ENCODE data around the gene RAB3IL1. TPM values are rescaled to one million over a fixed set of nuclear protein-coding genes. Genes with fewer than 3 reads are reported as not detected.

RAB3IL1 gene
- total and polyA plus RNA-seq, 9 of the 15 experiments (the other 6 are each of a cell fraction or from before 2014, with no cell fraction given): 0.15 to 42.6 (median 15.5) TPM

GRCh38 chr11:61950035-61950547 is 32.7 kb upstream of the RAB3IL1 start, which contains the start of gene BEST1 (continued):
- no peak; the same call in 1 of the 2 replicates for TF ChIP-seq PTRF (tag; IDR thresholded peaks at IDR 0.05)
- TF ChIP-seq ZBTB9 (CRISPR knock-in tag; IDR thresholded peaks at IDR 0.05): peak; percentile 59
- TF ChIP-seq DMBX1 (CRISPR knock-in tag; IDR thresholded peaks at IDR 0.05; ENCODE audit: borderline replicate concordance): peak; percentile 60; the same call in 1 of the 2 replicates
- peak; percentile 72 for TF ChIP-seq ZC3H4 (CRISPR knock-in tag; IDR thresholded peaks at IDR 0.05; ENCODE audit: borderline replicate concordance)
- TF ChIP-seq ZNF77 (CRISPR knock-in tag; IDR thresholded peaks at IDR 0.05): no peak
- TF ChIP-seq DLX4 (CRISPR knock-in tag; IDR thresholded peaks at IDR 0.05): no peak
- TF ChIP-seq ZBTB49 (CRISPR knock-in tag; IDR thresholded peaks at IDR 0.05; ENCODE audit: borderline replicate concordance): no peak
- no peak for TF ChIP-seq XRCC5 (IDR thresholded peaks at IDR 0.05; ENCODE audit: low read depth, low read length)
- no peak for TF ChIP-seq COPS2 (conservative IDR thresholded peaks at IDR 0.05)
- no peak for TF ChIP-seq POLR3A (IDR thresholded peaks at IDR 0.05; ENCODE audit: borderline replicate concordance, extremely low read depth, insufficient read depth, insufficient read length)
- no peak for TF ChIP-seq RBM17 (IDR thresholded peaks at IDR 0.05; ENCODE audit: borderline replicate concordance, low read depth, low read length)
- no peak for TF ChIP-seq CLOCK (CRISPR knock-in tag; IDR thresholded peaks at IDR 0.05; ENCODE audit: borderline replicate concordance)
- TF ChIP-seq ZNF584 (CRISPR knock-in tag; IDR thresholded peaks at IDR 0.05; ENCODE audit: low read depth): peak; percentile 97
- no peak for TF ChIP-seq ESRRA (IDR thresholded peaks at IDR 0.05; ENCODE audit: borderline replicate concordance, low read depth)
- TF ChIP-seq CBX8 (IDR thresholded peaks at IDR 0.05; ENCODE audit: borderline replicate concordance, extremely low read depth, low read depth, low read length, poor library complexity, severe bottlenecking): no peak
- TF ChIP-seq SLC30A9 (CRISPR knock-in tag; IDR thresholded peaks at IDR 0.05): no peak
- TF ChIP-seq BRF2 (IDR thresholded peaks at IDR 0.05; ENCODE audit: borderline replicate concordance, insufficient read depth, insufficient read length): no peak
- TF ChIP-seq HNRNPUL1 (IDR thresholded peaks at IDR 0.05; ENCODE audit: low read length): no peak
- no peak for TF ChIP-seq ZNF282 (CRISPR knock-in tag; IDR thresholded peaks at IDR 0.05)
- TF ChIP-seq MTA1 (IDR thresholded peaks at IDR 0.05; ENCODE audit: borderline replicate concordance): no peak

All from K562 (cell line).